Mesenteric fat pad (tissue), 1 donor: ENCODE results near the gene PLA2G4F. TPM values are rescaled to one million over a fixed set of nuclear protein-coding genes. Genes with fewer than 3 reads are reported as not detected.

Source experiments
- DNase-seq: peaks from one replicate; pipeline ENCODE4 v3.0.0-alpha.2; 2020; ENCODE audit warnings: low spot score
- total RNA-seq: library from RNA; stranded (reverse); fragmentation: NEBNext Ultra II Directional; extraction: Animal tissue kit (Norgen Biotek cat#: 25700); gene quantifications from one replicate; pipeline ENCODE4 v1.2.1, GENCODE V29; 2021
- donor health status: DM: yes; HTN: yes; CAD: no.

Gene PLA2G4F
- total RNA-seq, 1 donor from 2014 or later: not detected

- no peak for DNase-seq
Measured at GRCh38 chr15:42147431-42147735, 9.1 kb downstream of the PLA2G4F start.

GRCh38 chr15:42146551-42147430, 9.6 kb downstream of the PLA2G4F start:
- DNase-seq: peak; percentile 80

GRCh38 chr15:42145546-42146455, 10.6 kb downstream of the PLA2G4F start:
- DNase-seq: peak; percentile 86

GRCh38 chr15:42144841-42145375, 11.5 kb downstream of the PLA2G4F start:
- DNase-seq: peak; percentile 18

GRCh38 chr15:42143866-42144625, 12.4 kb downstream of the PLA2G4F start:
- peak; percentile 82 for DNase-seq

- DNase-seq: peak; percentile 67
Measured at GRCh38 chr15:42143356-42143755, 13.1 kb downstream of the PLA2G4F start.

- DNase-seq: peak; percentile 73
Measured at GRCh38 chr15:42141795-42142667, 14.4 kb downstream of the PLA2G4F start.

GRCh38 chr15:42141246-42141645, 15.2 kb downstream of the PLA2G4F start:
- peak; percentile 55 for DNase-seq

GRCh38 chr15:42140383-42141070, 15.9 kb downstream of the PLA2G4F start:
- DNase-seq: peak; percentile 74

GRCh38 chr15:42139596-42139995, 16.8 kb downstream of the PLA2G4F start:
- DNase-seq: peak; percentile 59

- peak; percentile 74 for DNase-seq
Measured at GRCh38 chr15:42138968-42139386, 17.5 kb downstream of the PLA2G4F start.

GRCh38 chr15:42138411-42138810, 18.0 kb downstream of the PLA2G4F start:
- peak; percentile 20 for DNase-seq

GRCh38 chr15:42137461-42138261, 18.8 kb downstream of the PLA2G4F start:
- DNase-seq: peak; percentile 85

- no peak for DNase-seq
Measured at GRCh38 chr15:42136513-42136912, 19.9 kb downstream of the PLA2G4F start.

GRCh38 chr15:42135351-42135750, 21.1 kb downstream of the PLA2G4F start:
- DNase-seq: no peak

GRCh38 chr15:42134617-42135245, 21.7 kb downstream of the PLA2G4F start:
- no peak for DNase-seq

GRCh38 chr15:42133886-42134502, 22.4 kb downstream of the PLA2G4F start:
- DNase-seq: peak; percentile 90

- DNase-seq: peak; percentile 16
Measured at GRCh38 chr15:42133356-42133755, 23.1 kb downstream of the PLA2G4F start.
